Hematopoietic multipotent progenitor cell treated with erythropoietin and hydrocortisone succinate and interleukin-3 and kit ligand, for 17 days (in vitro differentiated cells): ENCODE results near the gene VN1R4.
"Not testable (repeated sequence)": the region's sequence is repeated elsewhere in the genome, so short reads cannot be mapped to it uniquely, and the experiment has no call there.

ENCODE experiments used
- DNase-seq: peaks from one replicate; pipeline ENCODE4 v3.0.0-alpha.2; 2015; ENCODE audit warnings: low spot score

The VN1R4 gene, protein sequence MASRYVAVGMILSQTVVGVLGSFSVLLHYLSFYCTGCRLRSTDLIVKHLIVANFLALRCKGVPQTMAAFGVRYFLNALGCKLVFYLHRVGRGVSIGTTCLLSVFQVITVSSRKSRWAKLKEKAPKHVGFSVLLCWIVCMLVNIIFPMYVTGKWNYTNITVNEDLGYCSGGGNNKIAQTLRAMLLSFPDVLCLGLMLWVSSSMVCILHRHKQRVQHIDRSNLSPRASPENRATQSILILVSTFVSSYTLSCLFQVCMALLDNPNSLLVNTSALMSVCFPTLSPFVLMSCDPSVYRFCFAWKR

DNA sequence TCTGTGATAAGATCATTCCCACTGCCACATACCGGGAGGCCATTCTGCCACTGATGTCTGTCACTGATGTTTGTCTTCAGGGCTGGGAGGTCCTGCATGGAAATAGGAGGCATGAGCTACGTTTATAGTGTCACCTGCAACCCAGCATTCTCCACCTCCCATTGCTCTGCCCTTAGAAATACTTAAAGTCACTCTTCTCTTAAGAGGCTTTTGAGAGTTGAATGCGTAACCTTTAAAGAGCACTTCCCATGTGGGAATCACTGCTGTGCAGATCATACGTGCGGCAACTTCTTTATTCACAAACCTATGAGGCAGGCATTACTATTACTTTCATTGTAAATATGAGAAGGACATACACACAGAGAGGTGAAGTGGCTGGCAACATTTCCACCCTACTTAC, at the start of gene VN1R4:
Gene VN1R4, minus strand, starts transcription at position 101 of the 400 bp plus-strand sequence. Its CDS starts 58 bp downstream, at position 43.
- not testable (repeated sequence) for DNase-seq

DNA sequence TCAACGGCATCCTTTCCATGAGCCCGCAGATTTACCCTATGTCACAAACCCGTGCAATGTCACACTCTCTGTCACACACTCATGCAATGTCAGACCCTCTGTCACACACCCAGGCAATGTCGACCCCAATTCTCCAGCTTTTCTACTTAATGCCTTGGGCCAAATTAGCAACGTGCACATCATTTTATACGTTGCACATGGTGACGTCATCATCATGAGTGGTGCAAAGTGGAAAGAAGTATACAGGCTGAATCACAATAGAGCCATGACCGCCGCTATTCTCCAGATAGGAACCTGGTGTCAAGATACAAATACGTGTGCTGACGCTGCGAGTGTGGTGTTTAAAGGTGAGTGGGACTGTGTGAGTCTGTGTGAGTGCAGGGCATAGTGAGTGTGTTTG, 44.4 kb upstream of the VN1R4 start:
- DNase-seq, result no peak

DNA sequence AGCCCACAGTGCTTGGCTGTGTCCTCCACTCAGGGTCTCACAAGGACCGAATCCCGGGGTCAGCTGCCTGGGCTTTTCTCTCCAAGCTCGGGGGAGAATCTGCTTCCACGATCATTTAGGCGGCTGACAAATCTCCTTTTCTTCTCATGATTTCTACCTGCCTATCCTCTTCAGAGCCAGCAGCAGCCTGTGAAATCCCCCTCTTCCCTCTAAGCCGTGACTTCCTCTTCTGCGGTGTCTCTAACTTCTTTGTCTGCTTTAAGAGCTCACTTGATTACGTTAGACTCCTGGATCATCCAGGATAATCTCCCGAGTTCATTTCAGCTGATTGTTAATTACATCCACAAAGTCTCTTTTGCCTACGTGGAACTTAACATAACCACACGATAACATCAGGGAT, 43.5 kb upstream of the VN1R4 start:
- DNase-seq, result no peak

DNA sequence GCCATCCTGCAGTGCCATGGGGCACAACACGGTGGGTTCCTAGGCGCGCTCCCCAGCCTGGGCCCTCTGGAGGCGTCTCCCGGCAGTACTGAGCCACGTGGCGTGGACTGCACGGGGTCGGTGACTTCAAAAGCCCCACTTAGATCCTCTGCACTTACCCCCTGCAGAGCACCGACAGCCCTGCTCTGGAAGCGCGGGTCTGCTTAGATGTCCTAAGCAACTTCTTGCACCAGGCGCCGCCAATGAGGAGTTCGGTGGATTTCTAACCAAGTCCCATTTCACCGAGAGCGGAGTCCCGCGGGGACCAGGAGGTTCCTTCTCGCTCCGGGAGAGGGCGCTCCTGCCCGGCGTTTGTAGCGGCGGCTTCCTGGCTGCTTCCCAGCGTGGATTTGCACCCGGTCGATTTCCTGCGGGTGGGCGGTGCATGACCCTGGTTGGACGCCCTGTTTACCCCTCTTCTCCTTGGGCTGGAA, 40.9 kb upstream of the VN1R4 start:
- DNase-seq, result no peak

DNA sequence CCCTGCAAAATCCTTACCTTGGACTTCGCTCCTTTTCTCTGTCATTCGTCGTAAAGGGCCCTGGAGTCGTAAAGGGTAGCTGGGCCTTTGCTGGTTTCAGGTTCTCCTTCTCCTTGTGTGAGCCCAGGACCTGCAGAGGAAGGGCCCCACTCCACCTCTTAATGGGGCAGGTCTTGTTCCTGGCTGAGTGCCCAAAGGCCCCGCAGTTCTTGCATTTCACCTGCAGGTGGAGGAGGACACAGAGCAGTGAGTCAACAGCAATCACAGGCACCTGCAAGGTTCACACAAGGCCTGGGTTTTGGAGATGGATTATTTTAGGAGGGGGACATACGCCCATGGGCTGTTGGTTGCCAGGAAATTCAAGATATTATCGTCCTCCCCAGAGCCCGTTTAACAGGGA, 33.8 kb upstream of the VN1R4 start:
- not testable (repeated sequence) for DNase-seq

DNA sequence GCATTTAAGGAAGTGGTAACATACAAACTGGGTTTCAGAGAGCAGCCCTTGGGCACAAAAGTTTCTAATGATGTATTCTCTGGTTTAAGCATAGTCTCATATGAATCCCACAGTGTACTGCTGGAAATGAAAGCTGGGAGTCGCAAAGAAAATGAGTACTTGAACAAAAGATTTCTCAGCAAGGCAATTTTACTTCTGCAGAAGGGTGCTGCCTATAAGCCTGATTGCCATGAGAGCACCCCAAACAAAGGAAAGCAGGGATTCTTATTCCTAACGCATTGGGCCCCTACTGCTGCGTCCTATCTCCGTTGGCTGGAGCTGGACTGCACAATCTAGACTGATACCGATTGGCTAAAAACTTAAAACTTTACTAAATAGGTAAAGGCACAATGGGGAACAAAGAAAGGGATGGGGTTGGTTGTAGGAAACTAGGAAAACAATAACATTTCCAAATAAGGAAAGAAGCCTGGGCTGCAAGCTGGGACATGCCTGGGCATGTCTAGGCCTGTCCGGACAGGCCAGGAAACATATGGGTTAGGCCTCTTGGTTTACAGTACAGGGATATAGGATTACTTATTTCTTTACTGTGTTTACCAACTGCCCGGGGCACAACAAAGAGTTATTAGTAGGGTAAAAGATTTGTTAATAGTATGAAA, 27.4 kb upstream of the VN1R4 start:
- DNase-seq, result no peak

DNA sequence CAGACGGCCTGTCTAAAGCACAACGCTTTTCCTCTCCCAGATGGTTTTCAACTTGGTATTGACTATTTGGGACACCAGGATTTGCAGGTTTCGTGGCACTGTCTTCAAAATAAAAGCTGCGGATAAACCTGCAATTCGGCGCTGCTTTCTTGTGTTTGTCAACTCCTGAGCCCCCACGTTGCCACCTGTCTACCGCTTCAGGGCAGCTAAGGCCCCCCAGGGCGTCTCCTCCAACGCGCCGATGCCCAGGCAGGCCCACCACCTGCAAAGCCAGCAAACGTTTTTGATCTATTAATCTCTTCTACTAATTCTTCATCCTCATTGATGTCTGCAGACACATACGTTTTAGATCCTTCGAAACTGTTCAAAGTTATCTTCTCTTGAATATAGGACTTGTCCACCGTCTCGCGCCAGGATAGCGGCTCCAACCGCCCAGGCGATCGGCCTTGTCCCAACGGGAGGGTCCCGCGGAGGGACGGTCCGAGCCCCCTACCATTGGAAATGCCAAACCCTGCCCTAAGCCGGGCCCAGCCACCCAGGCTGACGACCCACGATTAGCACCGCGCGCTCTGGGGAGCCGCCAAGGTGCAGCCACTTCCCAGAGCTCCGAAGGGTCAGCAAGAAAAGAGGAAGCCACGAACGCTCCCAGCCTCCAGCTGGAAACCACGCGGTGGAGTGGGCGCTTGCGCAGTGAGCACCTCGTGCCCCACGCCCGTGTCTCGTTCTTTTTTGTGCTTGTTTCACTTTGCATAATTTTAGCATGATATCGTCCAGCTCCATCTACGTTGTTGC, 23.4 kb upstream of the VN1R4 start:
- no peak for DNase-seq

DNA sequence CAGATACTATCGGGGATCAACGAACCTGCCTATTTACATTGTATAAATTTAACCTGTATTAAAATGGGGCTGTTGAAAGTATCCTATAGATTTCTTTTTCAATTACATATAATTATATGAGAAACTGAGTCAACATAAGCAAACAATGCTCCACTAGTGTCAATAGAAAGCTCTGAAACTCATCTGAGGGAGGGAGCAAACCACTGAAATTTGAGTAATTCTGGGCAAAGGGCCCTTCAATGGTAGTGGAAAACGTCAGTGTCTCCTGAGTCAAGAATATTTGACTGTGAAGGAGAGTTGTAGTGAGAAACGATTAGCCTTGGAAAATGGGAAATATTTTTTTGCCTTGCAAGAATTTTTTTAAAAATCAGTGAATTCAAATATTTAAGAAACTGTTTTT, 17.6 kb upstream of the VN1R4 start:
- no peak for DNase-seq

DNA sequence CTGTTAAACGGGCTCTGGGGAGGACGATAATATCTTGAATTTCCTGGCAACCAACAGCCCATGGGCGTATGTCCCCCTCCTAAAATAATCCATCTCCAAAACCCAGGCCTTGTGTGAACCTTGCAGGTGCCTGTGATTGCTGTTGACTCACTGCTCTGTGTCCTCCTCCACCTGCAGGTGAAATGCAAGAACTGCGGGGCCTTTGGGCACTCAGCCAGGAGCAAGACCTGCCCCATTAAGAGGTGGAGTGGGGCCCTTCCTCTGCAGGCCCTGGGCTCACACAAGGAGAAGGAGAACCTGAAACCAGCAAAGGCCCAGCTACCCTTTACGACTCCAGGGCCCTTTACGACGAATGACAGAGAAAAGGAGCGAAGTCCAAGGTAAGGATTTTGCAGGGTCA, 14.4 kb upstream of the VN1R4 start:
- not testable (repeated sequence) for DNase-seq

DNA sequence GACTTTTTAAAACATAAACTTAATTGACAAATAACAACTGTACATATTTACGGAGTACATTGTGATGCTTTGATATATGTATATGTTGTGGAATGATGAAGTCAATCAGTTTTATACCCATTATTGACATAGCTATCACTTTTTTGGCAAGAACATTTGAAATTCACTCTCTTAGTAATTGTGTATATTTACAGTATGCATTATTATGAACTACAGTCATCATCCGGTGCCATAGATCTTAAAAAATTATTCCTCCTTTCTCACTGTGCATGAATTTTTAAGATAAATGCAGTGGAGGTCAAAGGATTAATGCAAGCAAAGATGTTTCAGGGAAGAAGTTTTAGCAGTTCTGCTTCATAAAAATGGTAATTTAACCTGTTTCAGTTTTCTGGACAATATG, 8.0 kb upstream of the VN1R4 start:
- DNase-seq, result no peak

DNA sequence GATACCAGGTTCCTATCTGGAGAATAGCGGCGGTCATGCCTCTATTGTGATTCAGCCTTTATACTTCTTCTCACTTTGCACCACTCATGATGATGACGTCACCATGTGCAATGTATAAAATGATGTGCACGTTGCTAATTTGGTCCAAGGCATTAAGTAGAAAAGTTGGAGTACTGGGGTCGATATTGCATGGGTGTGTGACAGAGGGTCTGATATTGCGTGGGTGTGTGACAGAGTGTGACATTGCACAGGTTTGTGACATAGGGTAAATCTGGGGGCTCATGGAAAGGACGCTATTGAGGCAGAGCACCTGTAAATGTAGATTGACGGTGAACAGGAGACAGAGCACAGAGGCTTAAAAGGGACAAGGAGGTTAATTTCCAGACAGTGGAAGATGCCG, 4.5 kb upstream of the VN1R4 start:
- DNase-seq, result no peak

DNA sequence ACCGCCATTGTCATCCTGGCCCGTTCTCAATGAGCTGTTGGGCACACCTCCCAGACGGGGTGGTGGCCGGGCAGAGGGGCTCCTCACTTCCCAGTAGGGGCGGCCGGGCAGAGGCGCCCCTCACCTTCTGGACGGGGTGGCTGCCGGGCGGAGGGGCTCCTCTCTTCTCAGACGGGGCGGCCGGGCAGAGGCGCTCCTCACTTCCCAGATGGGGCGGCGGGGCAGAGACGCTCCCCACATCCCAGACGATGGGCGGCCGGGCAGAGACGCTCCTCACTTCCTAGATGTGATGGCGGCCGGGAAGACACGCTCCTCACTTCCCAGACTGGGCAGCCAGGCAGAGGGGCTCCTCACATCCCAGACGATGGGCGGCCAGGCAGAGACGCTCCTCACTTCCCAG, 2.3 kb upstream of the VN1R4 start:
- not testable (repeated sequence) for DNase-seq

DNA sequence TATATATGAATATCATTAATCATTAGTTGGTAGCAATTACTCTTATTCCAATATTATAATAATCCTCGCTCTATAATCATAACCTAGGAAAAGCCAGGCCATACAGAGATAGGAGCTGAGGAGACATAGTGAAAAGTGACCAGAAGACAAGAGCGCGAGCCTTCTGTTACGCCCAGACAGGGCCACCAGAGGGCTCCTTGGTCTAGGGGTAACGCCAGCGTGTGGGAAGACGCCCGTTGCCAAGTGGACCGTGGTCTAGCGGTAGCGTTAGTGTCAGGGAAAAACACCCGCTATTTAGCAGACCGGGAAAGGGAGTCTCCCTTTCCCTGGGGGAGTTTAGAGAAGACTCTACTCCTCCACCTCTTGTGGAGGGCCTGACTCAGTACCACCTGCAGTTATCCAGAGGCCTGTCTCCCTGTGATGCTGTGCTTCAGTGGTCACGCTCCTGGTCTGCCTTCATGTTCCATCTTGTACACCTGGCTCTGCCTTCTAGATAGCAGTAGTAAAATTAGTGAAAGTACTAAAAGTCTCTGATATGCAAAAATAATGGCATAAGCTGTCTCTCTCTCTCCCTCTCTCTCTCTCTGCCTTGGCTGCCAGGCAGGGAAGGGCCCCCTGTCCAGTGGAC, 9.7 kb downstream of the VN1R4 start, which contains the start of gene VN1R2:
Gene VN1R2, plus strand, starts transcription at position 578 of the 628 bp plus-strand sequence. CDS start 84 bp downstream, outside the sequence.
- DNase-seq, result not testable (repeated sequence)

DNA sequence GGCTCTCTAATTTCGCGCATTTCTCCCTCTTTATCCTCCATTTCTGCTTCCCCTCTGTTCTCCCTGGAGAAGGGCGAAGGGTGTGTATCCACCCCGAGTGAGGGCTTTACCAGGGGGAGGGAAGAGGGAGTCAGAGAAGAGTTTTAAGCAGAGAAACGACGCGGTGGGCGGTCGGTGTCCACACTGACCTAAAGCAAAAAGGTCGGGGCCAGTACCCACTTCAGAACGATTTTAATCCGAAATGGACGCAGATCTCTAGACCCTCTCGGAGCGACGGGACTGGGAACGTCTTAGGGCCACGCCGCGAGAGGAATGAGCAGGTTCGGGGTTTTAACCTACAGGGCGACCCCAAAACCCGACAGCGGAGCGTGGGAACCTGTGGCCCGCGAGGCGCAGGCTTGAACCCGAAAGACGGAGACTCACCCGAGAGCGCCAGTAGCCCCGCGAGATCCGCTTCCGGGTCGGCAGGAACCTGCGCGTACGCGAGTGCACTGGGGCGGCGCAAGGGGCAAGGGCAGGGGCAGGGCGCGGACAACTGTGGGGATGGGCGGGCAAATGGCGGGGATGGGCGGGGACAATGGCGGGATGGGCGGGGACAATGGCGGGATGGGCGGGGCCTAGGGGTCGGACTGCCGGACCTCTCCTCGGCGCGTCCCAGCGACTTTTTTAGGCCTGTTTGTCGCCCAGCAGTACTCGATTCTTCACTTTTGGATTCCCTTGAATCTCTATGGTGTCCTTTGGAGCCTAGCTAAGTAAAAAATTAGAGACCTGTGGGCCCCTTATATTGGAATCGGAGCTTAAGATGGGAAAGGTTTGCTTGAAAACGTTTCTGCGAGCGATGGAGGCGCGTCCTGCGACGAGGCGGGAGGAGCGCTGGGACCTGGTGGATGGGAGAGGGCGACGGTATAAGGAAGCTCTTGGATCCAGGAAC, 12.8 kb downstream of the VN1R4 start, which contains the start of gene ZNF677:
Gene ZNF677, minus strand, starts transcription at position 463 of the 931 bp plus-strand sequence. CDS start 3,323 bp downstream, outside the sequence.
- DNase-seq, result peak; percentile 29

DNA sequence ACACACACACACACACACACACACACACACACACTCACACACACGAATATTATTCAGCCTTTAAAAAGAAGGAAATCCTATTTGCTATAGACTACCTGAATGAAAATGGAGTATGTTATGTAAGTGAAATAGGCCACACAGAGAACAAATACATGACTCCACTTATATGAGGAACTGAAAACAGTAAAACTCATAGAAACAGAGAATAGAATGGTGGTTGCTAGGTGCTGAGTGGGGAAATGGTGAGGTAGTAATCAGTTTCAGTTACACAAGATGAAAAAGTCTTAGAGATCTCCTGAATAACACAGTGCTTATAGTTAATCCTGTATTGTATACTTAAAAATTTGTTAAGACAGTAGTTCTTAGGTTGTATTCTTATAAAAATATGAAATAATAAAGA, 21.0 kb downstream of the VN1R4 start:
- no peak for DNase-seq

DNA sequence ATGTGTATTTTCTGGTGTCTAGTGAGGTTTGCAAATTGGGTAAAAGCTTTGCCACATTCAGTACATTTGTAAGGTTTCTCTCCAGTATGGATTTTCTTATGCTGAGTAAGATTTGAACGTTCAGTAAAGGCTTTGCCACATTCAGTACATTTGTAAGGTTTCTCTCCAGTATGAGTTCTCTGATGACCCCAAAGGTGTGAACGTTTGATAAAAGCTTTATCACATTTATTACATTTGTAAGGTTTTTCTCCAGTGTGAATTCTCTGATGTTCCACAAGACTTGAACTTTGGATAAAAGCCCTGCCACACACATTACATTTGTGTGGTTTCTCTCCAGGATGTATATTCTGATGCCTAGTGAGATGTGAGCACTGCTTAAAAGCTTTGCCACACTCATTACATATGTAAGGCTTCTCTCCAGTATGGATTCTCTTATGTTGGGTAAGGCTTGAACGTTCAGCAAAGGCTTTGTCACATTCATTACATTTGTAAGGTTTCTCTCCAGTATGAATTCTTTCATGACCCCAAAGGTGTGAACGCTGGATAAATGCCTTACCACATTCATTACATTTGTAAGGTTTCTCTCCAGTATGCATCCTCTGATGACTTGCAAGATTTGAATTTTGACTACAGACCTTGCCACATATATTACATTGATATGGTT, 30.3 kb downstream of the VN1R4 start:
- no peak for DNase-seq

DNA sequence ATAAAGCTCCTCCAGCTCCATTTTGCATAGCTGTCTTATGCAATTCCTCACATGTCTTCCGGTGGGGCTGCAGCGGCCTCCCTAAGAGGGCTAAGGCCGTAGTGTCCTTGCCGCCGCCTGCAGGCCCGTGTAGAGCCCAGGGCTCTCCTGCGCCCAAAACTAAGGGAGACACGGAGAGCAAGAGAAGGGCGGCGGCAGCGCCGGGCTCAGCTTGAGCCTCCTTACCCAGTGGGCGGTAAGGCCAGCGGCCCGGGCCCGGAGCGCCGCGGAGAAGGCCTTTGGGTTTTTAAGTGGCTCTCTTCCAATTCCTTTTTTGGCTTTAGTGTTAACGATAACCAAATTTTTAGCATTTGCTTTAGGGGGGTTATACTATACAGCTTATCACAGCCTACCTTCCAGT, 42.9 kb downstream of the VN1R4 start:
- no peak for DNase-seq

DNA sequence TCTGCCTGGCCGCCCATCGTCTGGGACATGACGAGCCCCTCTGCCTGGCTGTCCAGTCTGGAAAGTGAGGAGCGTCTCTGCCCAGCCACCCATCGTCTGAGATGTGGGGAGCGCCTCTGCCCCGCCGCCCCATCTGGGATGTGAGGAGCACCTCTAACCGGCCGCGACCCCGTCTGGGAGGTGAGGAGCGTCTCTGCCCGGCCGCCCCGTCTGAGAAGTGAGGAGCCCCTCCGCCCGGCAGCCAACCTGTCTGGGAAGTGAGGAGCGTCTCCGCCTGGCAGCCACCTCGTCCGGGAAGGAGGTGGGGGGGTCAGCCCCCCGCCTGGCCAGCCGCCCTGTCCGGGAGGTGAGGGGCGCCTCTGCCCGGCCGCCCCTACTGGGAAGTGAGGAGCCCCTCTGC, 44.8 kb downstream of the VN1R4 start:
- DNase-seq, result not testable (repeated sequence)
